PC-9 (cell line): ENCODE measurements around the gene SFI1.

Source experiments
- EZH2 ChIP-seq: fragments of 200-600 bp; sonication (generic); IDR thresholded peaks from 2 replicates; pipeline ENCODE4 v1.8.0; 2017; ENCODE audit warnings: antibody characterized with exemption, low read depth
- TF ChIP-seq, protein P1 (sequence below): fragments of 200-600 bp; sonication (generic); conservative IDR thresholded peaks from 2 replicates; pipeline ENCODE4 v1.6.1; 2017; ENCODE audit warnings: mixed run types, antibody characterized with exemption, mild to moderate bottlenecking, moderate library complexity

DNA sequence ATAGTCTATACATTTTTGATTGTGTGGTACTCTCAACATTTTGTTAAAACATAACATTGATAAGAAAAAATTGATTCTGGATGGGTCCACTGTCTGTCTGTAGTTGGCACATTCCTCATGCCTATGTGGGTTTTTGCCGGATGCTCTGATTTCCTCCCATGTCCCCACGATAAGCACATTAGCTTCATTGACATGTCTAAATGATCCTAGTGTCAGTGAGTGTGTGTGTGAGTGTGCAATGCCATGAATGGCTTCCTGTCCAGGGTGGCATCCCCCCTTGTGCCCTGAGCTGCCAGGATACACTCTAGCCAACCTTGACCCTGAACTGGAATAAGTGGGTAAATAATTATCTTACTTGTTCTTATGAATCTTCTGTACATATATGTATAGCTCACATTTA, 5.4 kb downstream of the SFI1 start:
- TF ChIP-seq, protein P1, sequence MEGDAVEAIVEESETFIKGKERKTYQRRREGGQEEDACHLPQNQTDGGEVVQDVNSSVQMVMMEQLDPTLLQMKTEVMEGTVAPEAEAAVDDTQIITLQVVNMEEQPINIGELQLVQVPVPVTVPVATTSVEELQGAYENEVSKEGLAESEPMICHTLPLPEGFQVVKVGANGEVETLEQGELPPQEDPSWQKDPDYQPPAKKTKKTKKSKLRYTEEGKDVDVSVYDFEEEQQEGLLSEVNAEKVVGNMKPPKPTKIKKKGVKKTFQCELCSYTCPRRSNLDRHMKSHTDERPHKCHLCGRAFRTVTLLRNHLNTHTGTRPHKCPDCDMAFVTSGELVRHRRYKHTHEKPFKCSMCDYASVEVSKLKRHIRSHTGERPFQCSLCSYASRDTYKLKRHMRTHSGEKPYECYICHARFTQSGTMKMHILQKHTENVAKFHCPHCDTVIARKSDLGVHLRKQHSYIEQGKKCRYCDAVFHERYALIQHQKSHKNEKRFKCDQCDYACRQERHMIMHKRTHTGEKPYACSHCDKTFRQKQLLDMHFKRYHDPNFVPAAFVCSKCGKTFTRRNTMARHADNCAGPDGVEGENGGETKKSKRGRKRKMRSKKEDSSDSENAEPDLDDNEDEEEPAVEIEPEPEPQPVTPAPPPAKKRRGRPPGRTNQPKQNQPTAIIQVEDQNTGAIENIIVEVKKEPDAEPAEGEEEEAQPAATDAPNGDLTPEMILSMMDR = no peak
- no peak for TF ChIP-seq EZH2
